ENCODE data around the gene CAVIN2.

CAVIN2 gene

GRCh38 chr2:191877875-191878274 is 31.0 kb upstream of the CAVIN2 start:
- Histone ChIP-seq H3K9me2 (replicated peaks; ENCODE audit: insufficient read depth, low read length) (no peaks in the 10 kb centered on the region), H3K79me2 (ENCODE audit: insufficient read depth, low read length) (no peaks in the 10 kb centered on the region), H3K9ac (ENCODE audit: low read length) (no peak overlapping the region), H2AFZ (ENCODE audit: low read depth, low read length, severe bottlenecking) (no peak overlapping the region), H3K9me3 (ENCODE audit: insufficient read depth, low read length) (no peaks in the 10 kb centered on the region), H3K36me3 (ENCODE audit: low read length) (no peaks in the 10 kb centered on the region), H3K27me3 (ENCODE audit: low read length) (no peaks in the 10 kb centered on the region), H3K27ac (ENCODE audit: low read depth, low read length) (no peak overlapping the region), H3F3A (ENCODE audit: insufficient read depth) (no peaks in the 10 kb centered on the region), H3K4me3 (ENCODE audit: insufficient read depth, low read length, poor library complexity, severe bottlenecking) (no peak overlapping the region), H4K20me1 (ENCODE audit: low read depth, low read length) (no peaks in the 10 kb centered on the region), H3K4me2 (ENCODE audit: low read depth, low read length, poor library complexity, severe bottlenecking) (no peak overlapping the region)
- TF ChIP-seq CTCF (IDR thresholded peaks at IDR 0.05; ENCODE audit: insufficient read depth, low read length, poor library complexity, severe bottlenecking), result no peak
- TF ChIP-seq EZH2phosphoT487 (conservative IDR thresholded peaks at IDR 0.05; ENCODE audit: low read length), result no peak

GRCh38 chr2:191875859-191876258 is 29.0 kb upstream of the CAVIN2 start:
- Histone ChIP-seq H3K4me3 (ENCODE audit: insufficient read depth, low read length, poor library complexity, severe bottlenecking) (no peak overlapping the region), H3K9ac (ENCODE audit: low read length) (no peak overlapping the region), H3K9me3 (ENCODE audit: insufficient read depth, low read length) (no peaks in the 10 kb centered on the region), H2AFZ (ENCODE audit: low read depth, low read length, severe bottlenecking) (no peak overlapping the region), H3F3A (ENCODE audit: insufficient read depth) (no peaks in the 10 kb centered on the region), H3K36me3 (ENCODE audit: low read length) (no peaks in the 10 kb centered on the region), H3K27ac (ENCODE audit: low read depth, low read length) (no peak overlapping the region), H3K4me2 (ENCODE audit: low read depth, low read length, poor library complexity, severe bottlenecking) (no peak overlapping the region), H4K20me1 (ENCODE audit: low read depth, low read length) (no peaks in the 10 kb centered on the region), H3K79me2 (ENCODE audit: insufficient read depth, low read length) (no peaks in the 10 kb centered on the region), H3K9me2 (replicated peaks; ENCODE audit: insufficient read depth, low read length) (no peaks in the 10 kb centered on the region), H3K27me3 (ENCODE audit: low read length) (no peaks in the 10 kb centered on the region)
- TF ChIP-seq CTCF (IDR thresholded peaks at IDR 0.05; ENCODE audit: insufficient read depth, low read length, poor library complexity, severe bottlenecking) (no peak), EZH2phosphoT487 (conservative IDR thresholded peaks at IDR 0.05; ENCODE audit: low read length) (no peak)

GRCh38 chr2:191870744-191871143 is 23.9 kb upstream of the CAVIN2 start:
- H3K27ac ChIP-seq (ENCODE audit: low read depth, low read length), result no peak overlapping the region
- H2AFZ ChIP-seq (ENCODE audit: low read depth, low read length, severe bottlenecking), result no peak overlapping the region

More at GRCh38 chr2:191870744-191871143, 23.9 kb upstream of the CAVIN2 start:
- Histone ChIP-seq H3K9me3 (ENCODE audit: insufficient read depth, low read length) (no peaks in the 10 kb centered on the region), H3K36me3 (ENCODE audit: low read length) (no peaks in the 10 kb centered on the region), H4K20me1 (ENCODE audit: low read depth, low read length) (no peaks in the 10 kb centered on the region), H3K4me3 (ENCODE audit: insufficient read depth, low read length, poor library complexity, severe bottlenecking) (no peak overlapping the region), H3F3A (ENCODE audit: insufficient read depth) (no peaks in the 10 kb centered on the region), H3K79me2 (ENCODE audit: insufficient read depth, low read length) (no peaks in the 10 kb centered on the region), H3K27me3 (ENCODE audit: low read length) (no peaks in the 10 kb centered on the region), H3K9me2 (replicated peaks; ENCODE audit: insufficient read depth, low read length) (no peaks in the 10 kb centered on the region), H3K4me2 (ENCODE audit: low read depth, low read length, poor library complexity, severe bottlenecking) (no peak overlapping the region), H3K9ac (ENCODE audit: low read length) (no peak overlapping the region)
- TF ChIP-seq CTCF (IDR thresholded peaks at IDR 0.05; ENCODE audit: insufficient read depth, low read length, poor library complexity, severe bottlenecking) (no peak), EZH2phosphoT487 (conservative IDR thresholded peaks at IDR 0.05; ENCODE audit: low read length) (no peak)

Measured in SU-DHL-6 (cell line).